Pancreas (tissue), 10 donors: ENCODE results near the gene RERE. TPM values are rescaled to one million over a fixed set of nuclear protein-coding genes. Genes with fewer than 3 reads are reported as not detected.

ENCODE experiments used
- ATAC-seq, 4 donors: fragments of 200-7000 bp; cut with Tn5 transposase; one replicate each; pipeline versions ENCODE4 v1.8.0 to v1.9.1; 2020; ENCODE audit warnings: mild to moderate bottlenecking in 4 of 4, moderate library complexity in 4 of 4
- DNase-seq, 6 donors: peaks; one replicate each; pipeline ENCODE4 v3.0.0-alpha.2; 2020
- FAIRE-seq: peaks from 2 replicates; lab custom pipeline; 2012; peaks lifted over from hg19 to GRCh38; lab: Jason Lieb, UNC
- H3K27ac ChIP-seq, 4 donors: fragments of 200-600 bp; sonication (generic); 1 replicate in 3 of 4; 2 replicates in 1 of 4; pipeline versions ENCODE4 v1.5.0 to v1.8.0; 2020
- H3K27me3 ChIP-seq, 4 donors: fragments of 200-600 bp; one replicate each; pipeline ENCODE4 v1.8.0; 2021
- H3K36me3 ChIP-seq, 3 donors: fragments of 200-600 bp; sonication (generic) in 1 of 3; one replicate each; pipeline versions ENCODE4 v1.5.0 to v1.8.0; 2020 to 2021
- H3K4me1 ChIP-seq, 3 donors: fragments of 200-600 bp; one replicate each; pipeline ENCODE4 v1.8.0; 2021
- H3K4me3 ChIP-seq, 4 donors: fragments of 200-600 bp; sonication (generic) in 2 of 4; one replicate each; pipeline versions ENCODE4 v1.5.0 to v1.8.0; 2020 to 2021
- H3K9me3 ChIP-seq, 4 donors: fragments of 200-600 bp; one replicate each; pipeline ENCODE4 v1.8.0; 2021
- CTCF ChIP-seq, 4 donors: fragments of 200-600 bp; sonication (generic) in 3 of 4; IDR thresholded peaks; one replicate each; pipeline versions ENCODE4 v1.5.0 to v1.8.0; 2021; ENCODE audit warnings: antibody characterized with exemption in 4 of 4
- WGBS, 2 donors: extraction: QIAGEN DNeasy Blood & Tissue Kit; methylation state at CpG; one replicate each; pipeline ENCODE4 v1.1.7; 2013; 5-methylcytosine and 5-hydroxymethylcytosine counted together
- intact Hi-C, 3 donors: fragments of 100-400 bp; cut with DNase I; formaldehyde crosslinking; loops; one replicate each; pipeline versions ENCODE4 v1.11.1 to v1.14.2; 2022
- polyA plus RNA-seq, 2 donors: library from polyadenylated mRNA; stranded (reverse); fragments of 200-250 nt; gene quantifications; one replicate each; pipeline ENCODE4 v1.2.3, GENCODE V29; 2013
- total RNA-seq, 6 donors: library from RNA; stranded (reverse); fragmentation: NEBNext Ultra II Directional in 4 of 6; extraction: Animal tissue kit (Norgen Biotek cat#: 25700) in 4 of 6; gene quantifications; one replicate each; pipeline versions ENCODE4 v1.2.1 to v1.2.4, GENCODE V29; 2021 to 2023
- donor health status: healthy with polysubstance abuse.
- donor health status: DM: no; HTN: no; CAD: no; lungs with moderate emphysema.
- donor health status: DM: no; HTN: no; CAD: no.
- donor health status: control.
- donor health status: control.
- donor health status: Bipolar disorder and iron deficiency.
- donor health status: DM: yes; HTN: yes; CAD: no.
- donor health status: DM: no; HTN: no; CAD: no.
- donor health status: DM: no; HTN: no; CAD: no.
- donor health status: DM: yes; HTN: yes; CAD: no.

The RERE gene
- total and polyA plus RNA-seq, 8 donors: 27.0 to 76.7 (median 50.7) TPM

GRCh38 chr1:8332806-8333205 lies 484.6 kb downstream of the RERE start:
- no peaks in the 10 kb centered on the region for H3K36me3 ChIP-seq
- no peak for FAIRE-seq
- no peak for DNase-seq
- no peak overlapping the region for H3K27ac ChIP-seq
- no peaks in the 10 kb centered on the region for H3K27me3 ChIP-seq
- intact Hi-C loops: loop anchor here in 1 of 3 donors (10.0 kb wide), 1 partner anchor 348 kb away; no protein-coding TSS in a partner anchor
- no peak for TF ChIP-seq CTCF (IDR thresholded peaks at IDR 0.05)
- H3K9me3 ChIP-seq: no peaks in the 10 kb centered on the region
- no peaks in the 10 kb centered on the region for H3K4me1 ChIP-seq
- H3K4me3 ChIP-seq: no peak overlapping the region
- 89 to 93% methylated on average over 16 of the region's 16 CpGs for WGBS, 2 donors
- no peak for ATAC-seq

GRCh38 chr1:8330271-8331125 lies 486.9 kb downstream of the RERE start:
- FAIRE-seq (no peak), ATAC-seq (no peak), DNase-seq (peak in 1 of 6 donors; percentile 47)
- H3K4me1 ChIP-seq: no peaks in the 10 kb centered on the region
- no peak overlapping the region for H3K27ac ChIP-seq
- 80 to 88% methylated on average over 43 to 47 of the region's 47 CpGs for WGBS, 2 donors
- no peak overlapping the region for H3K4me3 ChIP-seq
- TF ChIP-seq CTCF (IDR thresholded peaks at IDR 0.05): no peak
- H3K9me3 ChIP-seq: no peaks in the 10 kb centered on the region
- H3K27me3 ChIP-seq: no peaks in the 10 kb centered on the region
- H3K36me3 ChIP-seq: no peaks in the 10 kb centered on the region
- intact Hi-C loops: loop anchor here in 1 of 3 donors (10.0 kb wide), 1 partner anchor 346 kb away; no protein-coding TSS in a partner anchor

GRCh38 chr1:8329858-8330257 lies 487.6 kb downstream of the RERE start:
- H3K4me3 ChIP-seq: no peak overlapping the region
- H3K36me3 ChIP-seq: no peaks in the 10 kb centered on the region
- no peak for FAIRE-seq
- no peak for ATAC-seq
- H3K27me3 ChIP-seq: no peaks in the 10 kb centered on the region
- intact Hi-C loops: loop anchor here in 1 of 3 donors (10.0 kb wide), 1 partner anchor 345 kb away; no protein-coding TSS in a partner anchor
- H3K27ac ChIP-seq: no peak overlapping the region
- H3K4me1 ChIP-seq: no peaks in the 10 kb centered on the region
- no peak for TF ChIP-seq CTCF (IDR thresholded peaks at IDR 0.05)
- no peaks in the 10 kb centered on the region for H3K9me3 ChIP-seq
- 80 to 87% methylated on average over 14 of the region's 14 CpGs for WGBS, 2 donors
- DNase-seq: peak in 1 of 6 donors; percentile 43

- ATAC-seq (no peak), FAIRE-seq (no peak)
- WGBS, 2 donors: 78 to 82% methylated on average over 12 of the region's 12 CpGs
Observed at GRCh38 chr1:8329439-8329838, 488.0 kb downstream of the RERE start.

More at GRCh38 chr1:8329439-8329838, 488.0 kb downstream of the RERE start:
- no peak for DNase-seq
- no peaks in the 10 kb centered on the region for H3K9me3 ChIP-seq
- TF ChIP-seq CTCF (IDR thresholded peaks at IDR 0.05): no peak
- no peak overlapping the region for H3K4me3 ChIP-seq
- no peaks in the 10 kb centered on the region for H3K27me3 ChIP-seq
- H3K4me1 ChIP-seq: no peaks in the 10 kb centered on the region
- intact Hi-C loops: no loop called here
- no peak overlapping the region for H3K27ac ChIP-seq
- no peaks in the 10 kb centered on the region for H3K36me3 ChIP-seq
